IMR-90 (cell line): ENCODE results near the gene AKAP6. TPM values are rescaled to one million over a fixed set of nuclear protein-coding genes. Genes with fewer than 3 reads are reported as not detected.

Experiments used
- ATAC-seq: fragments of 200-7000 bp; cut with Tn5 transposase; 2 replicates; pipeline ENCODE4 v1.9.1; 2020; ENCODE audit warnings: low read depth, mild to moderate bottlenecking, moderate library complexity
- BruUV-seq: library from RNA; stranded (reverse); fragments of 400-500 nt; replicated peaks from 2 replicates; lab custom pipeline; 2021; lab: Mats Ljungman, UMichigan
- CTCF ChIA-PET: fragments of 300-600 bp; formaldehyde crosslinking; extraction: SDS; loops from one replicate; lab custom pipeline; 2021; ENCODE audit warnings: antibody characterized with exemption; lab: Yijun Ruan, JAX
- POLR2A ChIA-PET: fragments of 300-600 bp; sonication (Branson Sonifier 250); formaldehyde crosslinking; loops from one replicate; lab custom pipeline; 2022; ENCODE audit warnings: antibody characterized with exemption; ENCODE audit not compliant: unreplicated experiment; lab: Charles Lee
- DNase-seq: peaks from one replicate; pipeline ENCODE4 v3.0.0; 2013
- H2AFZ ChIP-seq: replicated peaks from 2 replicates; pipeline ENCODE3; 2013; ENCODE audit warnings: low read length, mild to moderate bottlenecking; ENCODE audit not compliant: poor library complexity
- H2AK5ac ChIP-seq: 2 replicates; pipeline ENCODE4 v1.6.1; 2013; ENCODE audit warnings: low read depth, low read length, inconsistent platforms
- H2AK9ac ChIP-seq: replicated peaks from 2 replicates; pipeline ENCODE3; 2013; ENCODE audit warnings: mild to moderate bottlenecking, low read depth, low read length, moderate library complexity; ENCODE audit not compliant: poor library complexity
- H2BK120ac ChIP-seq: 2 replicates; pipeline ENCODE4 v1.6.1; 2013; ENCODE audit warnings: low read depth, low read length, inconsistent platforms
- H2BK15ac ChIP-seq: 3 replicates; pipeline ENCODE4 v1.6.1; 2013; ENCODE audit warnings: low read depth, low read length, inconsistent platforms
- H2BK20ac ChIP-seq: 2 replicates; pipeline ENCODE4 v1.6.1; 2013; ENCODE audit warnings: low read depth, mild to moderate bottlenecking, inconsistent platforms, low read length, moderate library complexity
- H2BK5ac ChIP-seq: 2 replicates; pipeline ENCODE4 v1.6.1; 2013; ENCODE audit warnings: mild to moderate bottlenecking, low read depth, low read length, inconsistent platforms; ENCODE audit not compliant: poor library complexity, severe bottlenecking
- H3K14ac ChIP-seq: replicated peaks from 2 replicates; pipeline ENCODE4 v1.6.1; 2013; ENCODE audit warnings: low read depth, low read length, inconsistent platforms
- H3K18ac ChIP-seq: 2 replicates; pipeline ENCODE4 v1.6.1; 2013; ENCODE audit warnings: low read depth, low read length, control low read depth
- H3K23ac ChIP-seq: 2 replicates; pipeline ENCODE4 v1.6.1; 2013; ENCODE audit warnings: low read depth, low read length, inconsistent platforms
- H3K27ac ChIP-seq: 2 replicates; pipeline ENCODE4 v1.5.1; 2013; ENCODE audit warnings: mild to moderate bottlenecking, control low read depth, low read length; ENCODE audit not compliant: insufficient read depth
- H3K27me3 ChIP-seq: 2 replicates; pipeline ENCODE4 v1.6.1; 2013; ENCODE audit warnings: low read length; ENCODE audit not compliant: control insufficient read depth, insufficient read depth
- H3K36me3 ChIP-seq: 2 replicates; pipeline ENCODE4 v1.6.1; 2013; ENCODE audit warnings: low read length, mixed read lengths; ENCODE audit not compliant: control insufficient read depth, insufficient read depth
- H3K4ac ChIP-seq: 2 replicates; pipeline ENCODE4 v1.6.1; 2013; ENCODE audit warnings: low read depth, low read length, inconsistent platforms
- H3K4me1 ChIP-seq: 2 replicates; pipeline ENCODE4 v1.6.1; 2013; ENCODE audit warnings: low read length, mixed read lengths; ENCODE audit not compliant: control insufficient read depth, insufficient read depth
- H3K4me2 ChIP-seq: 2 replicates; pipeline ENCODE4 v1.6.1; 2013; ENCODE audit warnings: low read depth, mild to moderate bottlenecking, control low read depth, low read length, moderate library complexity
- H3K4me3 ChIP-seq: 2 replicates; pipeline ENCODE4 v1.5.1; 2013; ENCODE audit warnings: low read depth, mild to moderate bottlenecking, control low read depth, low read length, moderate library complexity; ENCODE audit not compliant: insufficient read depth
- H3K56ac ChIP-seq: 2 replicates; pipeline ENCODE4 v1.6.1; 2013; ENCODE audit warnings: low read length, inconsistent platforms; ENCODE audit not compliant: insufficient read depth; ENCODE audit errors: extremely low read depth
- H3K79me1 ChIP-seq, 2 experiments: 2 replicates each; pipeline ENCODE4 v1.6.1; 2013; ENCODE audit warnings: low read length in 2 of 2, inconsistent platforms in 1 of 2, low read depth in 1 of 2
- H3K9ac ChIP-seq: 2 replicates; pipeline ENCODE4 v1.6.1; 2013; ENCODE audit warnings: low read depth, low read length, control low read depth
- H3K9me1 ChIP-seq: 2 replicates; pipeline ENCODE4 v1.6.1; 2013; ENCODE audit warnings: low read length, inconsistent platforms; ENCODE audit not compliant: insufficient read depth
- H3K9me3 ChIP-seq: 2 replicates; pipeline ENCODE4 v1.6.1; 2013; ENCODE audit warnings: low read length; ENCODE audit not compliant: control insufficient read depth, insufficient read depth
- H4K20me1 ChIP-seq: 2 replicates; pipeline ENCODE4 v1.6.1; 2013; ENCODE audit warnings: low read length, inconsistent platforms; ENCODE audit not compliant: insufficient read depth
- H4K5ac ChIP-seq: 2 replicates; pipeline ENCODE4 v1.6.1; 2013; ENCODE audit warnings: mild to moderate bottlenecking, low read depth, low read length, control low read depth
- H4K8ac ChIP-seq, 2 experiments: 2 replicates each; pipeline ENCODE4 v1.6.1; 2013; ENCODE audit warnings: low read depth in 2 of 2, low read length in 2 of 2, control low read depth in 1 of 2, inconsistent platforms in 1 of 2
- H4K91ac ChIP-seq: 2 replicates; pipeline ENCODE4 v1.6.1; 2013; ENCODE audit warnings: low read depth, low read length, inconsistent platforms; ENCODE audit not compliant: insufficient read depth
- MAFK ChIP-seq: IDR thresholded peaks from 2 replicates; pipeline ENCODE4 v1.6.1; 2012; ENCODE audit warnings: low read depth, low read length, improper control_type of control experiment
- POLR2A ChIP-seq: IDR thresholded peaks from 2 replicates; pipeline ENCODE4 v1.6.1; 2012; ENCODE audit warnings: mild to moderate bottlenecking, low read depth, low read length
- WGBS, 2 experiments: methylation state at CpG; one replicate each; pipeline versions ENCODE4 v1.1.5 to v1.1.7; 2013; ENCODE audit warnings: missing lambda C conversion rate in 2 of 2; ENCODE audit not compliant: insufficient read length in 1 of 2; ENCODE audit errors: extremely low coverage in 2 of 2; 5-methylcytosine and 5-hydroxymethylcytosine counted together
- dilution Hi-C: fragments of 300-500 bp; cut with HindIII; formaldehyde crosslinking; loops from one replicate; pipeline ENCODE4 v1.14.3; 2018; ENCODE audit warnings: low sequenced_read_pairs; ENCODE audit not compliant: unreplicated experiment
- in situ Hi-C: fragments of 300-500 bp; cut with MboI; formaldehyde crosslinking; loops from 3 replicates; pipeline ENCODE4 v1.14.3; 2019; ENCODE audit warnings: low sequenced_read_pairs, inconsistent platforms, mixed read lengths
- intact Hi-C: fragments of 100-400 bp; cut with micrococcal nuclease; formaldehyde crosslinking; loops from 2 replicates; pipeline ENCODE4 v1.10.0; 2022
- polyA plus RNA-seq, 3 experiments: library from polyadenylated mRNA; depleted of rRNA; stranded (reverse); fragments of >200 nt; gene quantifications; 2 replicates each; pipeline ENCODE4 v1.2.3, GENCODE V29; 2012; ENCODE audit warnings: low replicate concordance in 1 of 3
- total RNA-seq: library from RNA; depleted of rRNA; stranded (reverse); fragments of >200 nt; gene quantifications from 2 replicates; pipeline ENCODE4 v1.2.3, GENCODE V29; 2012

Gene AKAP6
- total and polyA plus RNA-seq, 2 of the 4 experiments (the other 2 are of a cell fraction) = 0.22 to 1.6 TPM

- BruUV-seq = no TSS peak
- in situ Hi-C loops (no loop called here), intact Hi-C loops (no loop called here), dilution Hi-C loops (no loop called here)
- CTCF ChIA-PET = no interaction called here
- no peak overlapping the region for H2BK120ac ChIP-seq
- H3K4ac ChIP-seq = no peak overlapping the region
- no peak overlapping the region for H4K91ac ChIP-seq
- H3K18ac ChIP-seq = no peak overlapping the region
- no peaks in the 10 kb centered on the region for H3K36me3 ChIP-seq
- H3K4me2 ChIP-seq = no peak overlapping the region
- H3K27ac ChIP-seq = no peak overlapping the region
- TF ChIP-seq MAFK (peak; percentile 33; the same call in 1 of the 2 replicates), POLR2A (no peak)
- H4K20me1 ChIP-seq = no peaks in the 10 kb centered on the region
- H3K9ac ChIP-seq = no peak overlapping the region
- H2AK5ac ChIP-seq = no peak overlapping the region
- H3K4me1 ChIP-seq = no peaks in the 10 kb centered on the region
- no peak overlapping the region for H2BK20ac ChIP-seq
- H3K14ac ChIP-seq = 0 out of 2 replicates have a peak overlapping the region, but pooled peaks have one; percentile 10
- no peaks in the 10 kb centered on the region for H3K9me3 ChIP-seq
- no peak overlapping the region for H2BK15ac ChIP-seq
- H3K4me3 ChIP-seq = no peak overlapping the region
- H2AK9ac ChIP-seq = no peak overlapping the region
- no peak overlapping the region for H2AFZ ChIP-seq
- no peaks in the 10 kb centered on the region for H3K79me1 ChIP-seq
- POLR2A ChIA-PET = no interaction called here
- ATAC-seq (no peak), DNase-seq (peak; percentile 19)
- no CpG with 5 or more reads among the region's 4 CpGs for WGBS, 2 experiments
- H3K56ac ChIP-seq = no peak overlapping the region
- no peaks in the 10 kb centered on the region for H3K9me1 ChIP-seq
- H2BK5ac ChIP-seq = no peak overlapping the region
- H3K23ac ChIP-seq = no peak overlapping the region; the same call in 1 of the 2 replicates
- no peak overlapping the region for H4K8ac ChIP-seq
- H3K27me3 ChIP-seq = no peaks in the 10 kb centered on the region
- H4K5ac ChIP-seq = no peak overlapping the region
Measured at GRCh38 chr14:32623300-32624093, 294.4 kb downstream of the AKAP6 start.
